PC-3 (cell line): ENCODE data around the gene PLIN1. TPM values are rescaled to one million over a fixed set of nuclear protein-coding genes. Genes with fewer than 3 reads are reported as not detected.

Experiments used
- ATAC-seq: fragments of 200-7000 bp; cut with Tn5 transposase; 2 replicates; pipeline ENCODE4 v1.9.1; 2020; ENCODE audit warnings: mild to moderate bottlenecking, moderate library complexity
- BruUV-seq: library from RNA; stranded (reverse); fragments of 400-500 nt; replicated peaks from 2 replicates; lab custom pipeline; 2021; lab: Mats Ljungman, UMichigan
- CTCF ChIA-PET: fragments of 300-600 bp; sonication (Branson Sonifier 250); formaldehyde crosslinking; loops from one replicate; lab custom pipeline; 2022; ENCODE audit warnings: antibody characterized with exemption; lab: Charles Lee
- POLR2A ChIA-PET: fragments of 300-600 bp; sonication (Branson Sonifier 250); formaldehyde crosslinking; loops from one replicate; lab custom pipeline; 2022; ENCODE audit warnings: antibody characterized with exemption; ENCODE audit not compliant: unreplicated experiment; lab: Charles Lee
- DNase-seq: peaks from one replicate; pipeline ENCODE4 v3.0.0-alpha.2; 2015
- H2AFZ ChIP-seq: fragments of 300-600 bp; sonication (generic); 2 replicates; pipeline ENCODE4 v1.6.0; 2016; ENCODE audit warnings: antibody characterized with exemption, low read length
- H3F3A ChIP-seq: fragments of 300-600 bp; sonication (generic); one replicate; pipeline ENCODE4 v1.6.0; 2017; ENCODE audit warnings: antibody characterized with exemption, low read length, control low read depth, mild to moderate bottlenecking; ENCODE audit not compliant: unreplicated experiment
- H3K27ac ChIP-seq: fragments of 300-600 bp; sonication (generic); 2 replicates; pipeline ENCODE4 v1.5.1; 2016; ENCODE audit warnings: mild to moderate bottlenecking, low read length
- H3K27me3 ChIP-seq: fragments of 300-600 bp; sonication (generic); 2 replicates; pipeline ENCODE4 v1.6.1; 2016; ENCODE audit warnings: low read length, mixed read lengths
- H3K36me3 ChIP-seq: fragments of 300-600 bp; sonication (generic); 2 replicates; pipeline ENCODE4 v1.6.1; 2016; ENCODE audit warnings: low read depth, mixed run types, low read length, mixed read lengths
- H3K4me1 ChIP-seq: fragments of 300-600 bp; sonication (generic); 2 replicates; pipeline ENCODE4 v1.5.1; 2016; ENCODE audit warnings: low read length; ENCODE audit not compliant: insufficient read depth
- H3K4me2 ChIP-seq: fragments of 300-600 bp; sonication (generic); 2 replicates; pipeline ENCODE4 v1.6.0; 2016; ENCODE audit warnings: low read length
- H3K4me3 ChIP-seq: fragments of 300-600 bp; sonication (generic); 2 replicates; pipeline ENCODE4 v1.5.1; 2016; ENCODE audit warnings: mild to moderate bottlenecking, low read length, mixed read lengths
- H3K79me2 ChIP-seq: fragments of 300-600 bp; sonication (generic); 2 replicates; pipeline ENCODE4 v1.6.1; 2017; ENCODE audit warnings: low read length, mixed read lengths
- H3K9ac ChIP-seq: fragments of 300-600 bp; sonication (generic); 2 replicates; pipeline ENCODE4 v1.6.0; 2016; ENCODE audit warnings: mild to moderate bottlenecking, low read length
- H3K9me2 ChIP-seq: fragments of 300-600 bp; sonication (generic); replicated peaks from 2 replicates; pipeline ENCODE4 v1.6.1; 2016; ENCODE audit warnings: mixed run types, low read length, mixed read lengths
- H3K9me3 ChIP-seq: fragments of 300-600 bp; sonication (generic); 2 replicates; pipeline ENCODE4 v1.6.1; 2016; ENCODE audit warnings: low read length, mixed read lengths
- H4K20me1 ChIP-seq: fragments of 300-600 bp; sonication (generic); 2 replicates; pipeline ENCODE4 v1.6.1; 2016; ENCODE audit warnings: low read length, mixed read lengths
- CTCF ChIP-seq: fragments of 300-600 bp; sonication (generic); conservative IDR thresholded peaks from 2 replicates; pipeline ENCODE4 v1.5.1; 2017; ENCODE audit warnings: antibody characterized with exemption, low read depth, mild to moderate bottlenecking, low read length
- EZH2 ChIP-seq: fragments of 300-600 bp; sonication (generic); IDR thresholded peaks from one replicate; pipeline ENCODE4 v1.6.1; 2017; ENCODE audit warnings: antibody characterized with exemption, mild to moderate bottlenecking, low read length; ENCODE audit not compliant: unreplicated experiment
- EZH2phosphoT487 ChIP-seq: fragments of 300-600 bp; sonication (generic); IDR thresholded peaks from 2 replicates; pipeline ENCODE4 v1.6.1; 2018; ENCODE audit warnings: mild to moderate bottlenecking, antibody characterized with exemption, low read length, borderline replicate concordance
- intact Hi-C: fragments of 100-400 bp; cut with micrococcal nuclease; formaldehyde crosslinking; loops from 2 replicates; pipeline ENCODE4 v1.9.0; 2023
- total RNA-seq: library from RNA; depleted of rRNA; stranded (reverse); fragments of >200 nt; gene quantifications from 2 replicates; pipeline ENCODE4 v1.2.3, GENCODE V29; 2014

The PLIN1 gene
- total RNA-seq, 1 experiment from 2014 or later: 1.0 TPM

- DNase-seq (no peak), ATAC-seq (no peak)
- CTCF ChIA-PET: no interaction called here
- TF ChIP-seq CTCF (no peak), EZH2 (no peak), EZH2phosphoT487 (no peak)
- Histone ChIP-seq H3K27ac (no peak overlapping the region), H2AFZ (no peak overlapping the region), H3K9me2 (no peaks in the 10 kb centered on the region), H3K4me2 (no peak overlapping the region), H3K79me2 (no peaks in the 10 kb centered on the region), H3K36me3 (no peaks in the 10 kb centered on the region), H3K4me3 (no peak overlapping the region), H3K27me3 (no peaks in the 10 kb centered on the region), H3K9ac (no peak overlapping the region), H3F3A (no peaks in the 10 kb centered on the region), H4K20me1 (no peaks in the 10 kb centered on the region), H3K9me3 (no peaks in the 10 kb centered on the region), H3K4me1 (no peaks in the 10 kb centered on the region)
- POLR2A ChIA-PET: interaction anchor here (0.5 kb wide), 1 partner anchor 24 kb away, joined by 3 read pairs; no protein-coding TSS in a partner anchor
- intact Hi-C loops: no loop called here
- BruUV-seq: no TSS peak
Measured at GRCh38 chr15:89671687-89672086, 7.5 kb downstream of the PLIN1 start.

GRCh38 chr15:89670971-89671560, 8.1 kb downstream of the PLIN1 start:
- Histone ChIP-seq H3K27me3 (no peaks in the 10 kb centered on the region), H3K9ac (no peak overlapping the region), H3K9me2 (no peaks in the 10 kb centered on the region), H3K36me3 (no peaks in the 10 kb centered on the region), H3K9me3 (no peaks in the 10 kb centered on the region), H3F3A (no peaks in the 10 kb centered on the region), H3K4me2 (no peak overlapping the region), H3K79me2 (no peaks in the 10 kb centered on the region), H2AFZ (no peak overlapping the region), H3K4me1 (0 out of 2 replicates have a peak, but pooled peaks cover under 1% of the 10 kb centered on the region), H3K4me3 (no peak overlapping the region), H4K20me1 (no peaks in the 10 kb centered on the region), H3K27ac (no peak overlapping the region)
- CTCF ChIA-PET: no interaction called here
- POLR2A ChIA-PET: no interaction called here
- no TSS peak for BruUV-seq
- TF ChIP-seq CTCF (no peak), EZH2 (no peak), EZH2phosphoT487 (no peak)
- DNase-seq (no peak), ATAC-seq (no peak)
- intact Hi-C loops: no loop called here

DNA sequence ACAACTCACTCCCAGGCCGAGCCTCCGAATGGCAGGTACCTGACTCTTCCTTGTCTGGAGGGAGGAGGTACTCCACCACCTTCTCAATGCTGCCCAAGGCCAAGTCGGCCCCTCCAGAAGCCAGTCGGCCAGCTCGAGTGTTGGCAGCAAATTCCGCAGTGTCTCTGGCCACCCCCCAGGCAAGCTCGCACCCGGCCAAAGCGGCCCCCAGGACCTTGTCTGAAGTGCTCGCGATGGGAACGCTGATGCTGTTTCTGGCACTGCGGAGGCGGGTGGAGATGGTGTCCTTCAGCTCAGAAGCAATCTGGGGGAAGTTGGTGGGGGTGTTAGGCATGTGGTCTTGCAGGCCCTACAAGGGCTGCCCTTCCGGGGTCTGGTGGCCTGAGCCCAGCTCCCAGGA, 9.2 kb downstream of the PLIN1 start:
- Histone ChIP-seq H3K27ac (no peak overlapping the region), H3K4me1 (peaks cover 10% of the 10 kb centered on the region), H3F3A (no peaks in the 10 kb centered on the region), H3K27me3 (no peaks in the 10 kb centered on the region), H3K9me3 (no peaks in the 10 kb centered on the region), H3K4me3 (no peak overlapping the region), H3K4me2 (no peak overlapping the region), H3K36me3 (no peaks in the 10 kb centered on the region), H3K79me2 (no peaks in the 10 kb centered on the region), H4K20me1 (no peaks in the 10 kb centered on the region), H3K9me2 (no peaks in the 10 kb centered on the region), H2AFZ (no peak overlapping the region), H3K9ac (no peak overlapping the region)
- intact Hi-C loops: no loop called here
- DNase-seq: no peak
- CTCF ChIA-PET: no interaction called here
- ATAC-seq: no peak
- BruUV-seq: no TSS peak
- POLR2A ChIA-PET: no interaction called here
- TF ChIP-seq EZH2phosphoT487 (no peak), CTCF (no peak), EZH2 (no peak)
